Measurements from ENCODE around the gene APOL3.
"Not testable (repeated sequence)": the region's sequence is repeated elsewhere in the genome, so short reads cannot be mapped to it uniquely, and the experiment has no call there.

Gene APOL3

DNA sequence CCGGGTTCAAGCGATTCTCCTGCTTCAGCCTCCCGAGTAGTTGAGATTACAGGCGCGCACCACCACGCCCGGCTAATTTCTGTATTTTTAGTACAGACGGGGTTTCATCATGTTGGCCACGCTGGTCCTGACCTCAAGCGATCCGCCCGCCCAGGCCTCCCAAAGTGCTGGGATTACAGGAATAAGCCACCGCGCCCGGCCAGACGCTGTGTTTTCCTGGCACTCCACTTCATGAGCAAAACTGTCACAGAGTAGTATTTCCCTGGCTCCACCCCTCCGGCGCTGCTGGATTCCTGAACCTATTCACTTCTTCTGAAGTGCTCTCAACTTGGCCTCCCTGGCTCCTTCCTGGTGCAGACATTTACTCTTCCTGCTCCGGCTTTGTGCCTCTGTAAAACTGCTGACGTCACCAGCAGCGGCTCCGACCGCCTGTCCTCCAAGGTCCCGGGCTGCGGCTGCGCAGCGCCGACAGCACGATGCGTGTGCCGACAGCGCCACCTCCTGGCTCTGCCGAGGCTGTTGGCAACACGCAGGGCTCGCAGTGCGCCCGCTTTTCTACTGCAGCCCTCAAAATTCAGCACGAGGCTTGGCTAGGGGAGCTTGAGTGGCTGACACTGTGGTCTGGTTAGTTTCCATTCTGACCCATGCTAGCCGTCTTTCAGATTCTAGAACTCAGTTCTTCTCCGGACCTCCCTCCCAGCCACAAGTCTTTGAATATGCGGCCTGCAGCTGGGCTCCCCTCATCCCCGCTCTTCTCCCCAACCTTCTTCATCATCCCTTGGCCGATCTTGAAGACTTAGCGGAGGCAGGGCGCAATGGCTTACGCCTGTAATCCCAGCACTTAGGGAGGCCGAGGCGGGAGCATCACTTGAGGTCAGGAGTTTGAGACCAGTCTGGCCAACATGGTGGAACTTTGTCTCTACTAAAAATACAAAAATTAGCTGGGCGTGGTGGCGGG is 36.6 kb downstream of the APOL3 start:
- peak; percentile 98 for TF ChIP-seq CTCF (IDR thresholded peaks at IDR 0.05; ENCODE audit: borderline replicate concordance, insufficient read depth, low read depth, low read length)
- peak overlapping the region; percentile 33 for H3K4me3 ChIP-seq (ENCODE audit: low read depth, low read length)

GRCh38 chr22:36120621-36121351 is 39.8 kb downstream of the APOL3 start:
- not testable (repeated sequence) for H3K4me3 ChIP-seq (ENCODE audit: low read depth, low read length)

DNA sequence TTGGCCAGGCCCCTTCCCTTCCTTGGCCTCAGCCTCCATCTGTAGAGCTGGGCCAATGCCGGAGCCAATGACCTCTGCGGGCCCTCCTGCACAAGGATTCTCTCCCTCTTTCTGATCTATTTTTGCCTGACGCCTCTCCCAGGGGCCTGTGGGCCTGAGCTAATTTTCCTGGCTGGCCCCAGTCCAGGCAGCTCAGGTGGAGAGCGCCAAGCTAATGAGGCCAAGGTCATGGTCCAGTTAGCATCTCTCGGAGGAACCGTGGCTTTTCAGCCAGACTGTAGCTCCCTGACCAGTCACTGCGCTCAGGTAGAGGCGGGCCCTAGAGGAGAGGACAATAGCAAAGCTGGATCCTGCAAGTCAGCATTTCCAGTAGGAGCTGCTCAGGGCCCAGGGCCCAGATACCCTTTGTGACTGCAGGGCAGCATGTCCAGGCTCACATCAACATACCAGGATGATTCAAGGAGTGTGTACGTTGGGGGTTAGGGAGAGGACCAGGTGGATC is 43.5 kb downstream of the APOL3 start:
- no peak overlapping the region for H3K4me3 ChIP-seq (ENCODE audit: low read depth, low read length)
- TF ChIP-seq CTCF (IDR thresholded peaks at IDR 0.05; ENCODE audit: borderline replicate concordance, insufficient read depth, low read depth, low read length) = no peak

DNA sequence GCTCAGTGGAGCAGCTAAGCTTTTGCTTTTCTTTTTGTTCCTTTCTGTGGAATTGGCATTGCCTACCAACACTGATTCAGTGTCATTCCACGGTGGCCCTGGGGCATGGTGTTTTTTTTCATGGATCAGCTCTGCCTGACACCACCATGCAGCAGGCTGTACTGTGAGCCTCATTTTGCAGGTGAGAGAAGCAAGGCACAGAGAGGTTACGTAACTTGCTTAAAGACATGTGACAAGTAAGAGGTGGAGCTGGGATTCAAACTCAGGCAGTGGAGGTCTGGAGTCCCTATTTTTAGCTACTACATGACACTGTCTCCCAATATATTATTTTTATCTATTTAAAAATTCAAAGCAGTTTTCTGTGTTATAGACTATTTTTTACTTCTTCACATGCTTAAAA is 44.4 kb downstream of the APOL3 start:
- TF ChIP-seq CTCF (IDR thresholded peaks at IDR 0.05; ENCODE audit: borderline replicate concordance, insufficient read depth, low read depth, low read length) = no peak

GRCh38 chr22:36113121-36113520 is 47.4 kb downstream of the APOL3 start:
- no peak overlapping the region for H3K4me3 ChIP-seq (ENCODE audit: low read depth, low read length)
- TF ChIP-seq CTCF (IDR thresholded peaks at IDR 0.05; ENCODE audit: borderline replicate concordance, insufficient read depth, low read depth, low read length) = no peak

More for the DNA sequence above, 44.4 kb downstream of the APOL3 start:
- H3K4me3 ChIP-seq (ENCODE audit: low read depth, low read length) = no peak overlapping the region

DNA sequence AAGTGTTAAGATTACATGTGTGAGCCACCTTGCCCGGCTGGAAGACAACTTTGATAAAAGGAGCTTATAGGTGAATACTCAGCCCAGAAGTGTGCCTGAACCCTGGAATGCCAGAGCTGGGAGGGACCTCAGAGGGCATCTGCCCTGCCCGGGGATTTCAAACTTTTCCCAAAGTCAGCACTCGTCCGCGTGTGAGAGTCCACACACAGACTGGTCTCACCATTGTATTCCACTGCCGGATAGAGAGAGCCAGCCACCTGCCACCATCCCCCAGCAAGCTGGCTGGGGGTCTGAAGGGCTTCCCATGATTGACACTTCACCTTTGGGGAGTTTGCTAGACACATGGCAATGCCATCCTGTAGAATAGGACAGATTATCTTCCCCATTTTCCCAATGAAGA is 49.2 kb downstream of the APOL3 start:
- no peak overlapping the region for H3K4me3 ChIP-seq (ENCODE audit: low read depth, low read length)
- no peak for TF ChIP-seq CTCF (IDR thresholded peaks at IDR 0.05; ENCODE audit: borderline replicate concordance, insufficient read depth, low read depth, low read length)

GRCh38 chr22:36110306-36110881 is 50.2 kb downstream of the APOL3 start:
- no peak overlapping the region for H3K4me3 ChIP-seq (ENCODE audit: low read depth, low read length)
- TF ChIP-seq CTCF (IDR thresholded peaks at IDR 0.05; ENCODE audit: borderline replicate concordance, insufficient read depth, low read depth, low read length) = no peak

All from GM12875 (cell line).